Right lobe of liver (tissue), 6 donors: ENCODE results near the gene IP6K3. TPM values are rescaled to one million over a fixed set of nuclear protein-coding genes. Genes with fewer than 3 reads are reported as not detected.

Experiments used
- ATAC-seq, 4 donors: fragments of 200-7000 bp; cut with Tn5 transposase; one replicate each; pipeline ENCODE4 v1.9.1; 2020; ENCODE audit warnings: mild to moderate bottlenecking in 4 of 4, moderate library complexity in 4 of 4
- DNase-seq, 3 donors: peaks; one replicate each; pipeline ENCODE4 v3.0.0-alpha.2; 2020
- H3K27ac ChIP-seq, 3 donors: fragments of 200-600 bp; one replicate each; pipeline ENCODE4 v1.8.0; 2022
- H3K27me3 ChIP-seq, 2 donors: fragments of 200-600 bp; one replicate each; pipeline ENCODE4 v1.8.0; 2022
- H3K36me3 ChIP-seq, 4 donors: fragments of 200-600 bp; sonication (generic) in 1 of 4; one replicate each; pipeline versions ENCODE4 v1.5.1 to v1.8.0; 2017 to 2022; ENCODE audit warnings: control low read depth in 1 of 4
- H3K4me1 ChIP-seq, 4 donors: fragments of 200-600 bp; sonication (generic) in 1 of 4; one replicate each; pipeline versions ENCODE4 v1.5.1 to v1.8.0; 2017 to 2022; ENCODE audit warnings: control low read depth in 1 of 4
- H3K4me3 ChIP-seq, 3 donors: fragments of 200-600 bp; one replicate each; pipeline ENCODE4 v1.8.0; 2022
- H3K9me3 ChIP-seq, 4 donors: fragments of 200-600 bp; sonication (generic) in 1 of 4; one replicate each; pipeline versions ENCODE4 v1.5.1 to v1.8.0; 2017 to 2022; ENCODE audit warnings: control low read depth in 1 of 4
- POLR2A ChIP-seq: fragments of 450-650 bp; IDR thresholded peaks from one replicate; pipeline ENCODE4 v1.6.1; 2017; ENCODE audit warnings: antibody characterized with exemption, mild to moderate bottlenecking
- WGBS: methylation state at CpG from one replicate; pipeline ENCODE4 v1.1.6; 2018; ENCODE audit warnings: low coverage, low lambda C conversion rate; ENCODE audit not compliant: insufficient coverage; ENCODE audit errors: missing lambda C conversion rate; 5-methylcytosine and 5-hydroxymethylcytosine counted together
- intact Hi-C, 2 donors: fragments of 100-400 bp; cut with DNase I; formaldehyde crosslinking; loops; one replicate each; pipeline versions ENCODE4 v1.11.2 to v1.14.1; 2022
- total RNA-seq, 6 experiments: library from RNA; depleted of rRNA in 2 of 6; stranded (reverse); fragments of >200 nt in 2 of 6; fragmentation: NEBNext Ultra II Directional in 3 of 6; extraction: Animal tissue kit (Norgen Biotek cat#: 25700) in 3 of 6; gene quantifications; one replicate each; pipeline versions ENCODE4 v1.1.0 to v1.2.4, GENCODE V29; 2016 to 2023
- TF ChIP-seq, protein P1 (sequence below), 4 donors: fragments of 200-600 bp in 3 of 4; fragments of 450-650 bp in 1 of 4; IDR thresholded peaks; one replicate each; pipeline versions ENCODE4 v1.5.1 to v1.8.0; 2016 to 2022; ENCODE audit warnings: antibody characterized with exemption in 4 of 4, mild to moderate bottlenecking in 2 of 4
- donor health status: DM: no; HTN: yes; CAD: no.
- donor health status: DM: no; HTN: no; CAD: no.
- donor health status: DM: no; HTN: no; CAD: no.
- donor health status: DM: no; HTN: yes; CAD: no.
- donor health status: DM: no; HTN: yes; CAD: no.

The IP6K3 gene
- total RNA-seq, 6 experiments from 2014 or later = 4.8 to 28.0 (median 9.7) TPM

DNA sequence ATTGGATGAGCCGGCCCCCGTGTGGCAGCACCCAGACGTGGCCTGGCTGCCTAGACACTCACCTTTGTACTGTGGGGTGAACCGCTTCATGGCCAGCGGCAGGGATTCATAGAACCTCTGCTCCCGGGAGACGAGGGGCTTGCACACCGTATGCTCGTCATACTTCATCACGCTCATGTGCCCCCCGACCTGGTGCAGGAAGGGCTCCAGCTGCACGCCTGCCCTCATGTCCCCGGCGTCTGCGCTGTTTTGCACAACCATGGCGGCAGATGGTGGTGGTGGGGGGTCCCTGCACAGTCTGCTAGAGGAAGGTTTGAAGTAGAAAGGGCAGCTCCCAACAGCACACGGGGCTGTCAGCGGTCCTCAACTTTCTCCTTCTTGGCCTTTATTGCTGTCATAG, 11.5 kb downstream of the IP6K3 start:
- H3K4me1 ChIP-seq = peaks cover 0 to 25% (median 9%) of the 10 kb centered on the region in 4 donors
- H3K9me3 ChIP-seq = no peaks in the 10 kb centered on the region
- TF ChIP-seq POLR2A = no peak
- TF ChIP-seq, protein P1, sequence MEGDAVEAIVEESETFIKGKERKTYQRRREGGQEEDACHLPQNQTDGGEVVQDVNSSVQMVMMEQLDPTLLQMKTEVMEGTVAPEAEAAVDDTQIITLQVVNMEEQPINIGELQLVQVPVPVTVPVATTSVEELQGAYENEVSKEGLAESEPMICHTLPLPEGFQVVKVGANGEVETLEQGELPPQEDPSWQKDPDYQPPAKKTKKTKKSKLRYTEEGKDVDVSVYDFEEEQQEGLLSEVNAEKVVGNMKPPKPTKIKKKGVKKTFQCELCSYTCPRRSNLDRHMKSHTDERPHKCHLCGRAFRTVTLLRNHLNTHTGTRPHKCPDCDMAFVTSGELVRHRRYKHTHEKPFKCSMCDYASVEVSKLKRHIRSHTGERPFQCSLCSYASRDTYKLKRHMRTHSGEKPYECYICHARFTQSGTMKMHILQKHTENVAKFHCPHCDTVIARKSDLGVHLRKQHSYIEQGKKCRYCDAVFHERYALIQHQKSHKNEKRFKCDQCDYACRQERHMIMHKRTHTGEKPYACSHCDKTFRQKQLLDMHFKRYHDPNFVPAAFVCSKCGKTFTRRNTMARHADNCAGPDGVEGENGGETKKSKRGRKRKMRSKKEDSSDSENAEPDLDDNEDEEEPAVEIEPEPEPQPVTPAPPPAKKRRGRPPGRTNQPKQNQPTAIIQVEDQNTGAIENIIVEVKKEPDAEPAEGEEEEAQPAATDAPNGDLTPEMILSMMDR (IDR thresholded peaks at IDR 0.05) = no peak
- H3K27me3 ChIP-seq = no peaks in the 10 kb centered on the region
- DNase-seq (peak in 1 of 3 donors; percentile 16), ATAC-seq (no peak)
- 100% methylated on average over 2 of the region's 18 CpGs for WGBS
- H3K36me3 ChIP-seq = peaks cover 0 to 7% (median 1%) of the 10 kb centered on the region in 4 donors
- no peak overlapping the region for H3K27ac ChIP-seq
- no peak overlapping the region for H3K4me3 ChIP-seq
- intact Hi-C loops = no loop called here

DNA sequence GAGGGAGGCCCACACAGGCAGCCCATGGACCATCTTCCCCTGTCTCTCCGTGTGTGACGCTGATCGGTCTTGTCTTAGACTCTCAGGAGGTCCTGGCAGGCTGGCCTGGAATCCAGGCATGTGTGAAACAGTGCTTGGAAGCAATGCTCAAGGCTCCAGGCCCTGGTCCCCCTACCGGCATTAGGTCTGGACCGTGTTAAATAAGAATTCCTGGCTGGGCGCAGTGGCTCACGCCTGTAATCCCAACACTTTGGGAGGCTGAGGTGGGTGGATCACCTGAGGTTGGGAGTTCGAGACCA, 13.0 kb downstream of the IP6K3 start:
- Histone ChIP-seq H3K4me3 (no peak overlapping the region), H3K4me1 (peaks cover 0 to 10% (median 1%) of the 10 kb centered on the region in 4 donors), H3K27me3 (no peaks in the 10 kb centered on the region), H3K9me3 (no peaks in the 10 kb centered on the region), H3K36me3 (peaks cover 0 to 7% (median 1%) of the 10 kb centered on the region in 4 donors), H3K27ac (no peak overlapping the region)
- TF ChIP-seq, protein P1 (IDR thresholded peaks at IDR 0.05) = no peak
- TF ChIP-seq POLR2A = no peak
- DNase-seq (no peak), ATAC-seq (no peak)
- intact Hi-C loops = no loop called here
- WGBS = no CpG with 5 or more reads among the region's 8 CpGs

DNA sequence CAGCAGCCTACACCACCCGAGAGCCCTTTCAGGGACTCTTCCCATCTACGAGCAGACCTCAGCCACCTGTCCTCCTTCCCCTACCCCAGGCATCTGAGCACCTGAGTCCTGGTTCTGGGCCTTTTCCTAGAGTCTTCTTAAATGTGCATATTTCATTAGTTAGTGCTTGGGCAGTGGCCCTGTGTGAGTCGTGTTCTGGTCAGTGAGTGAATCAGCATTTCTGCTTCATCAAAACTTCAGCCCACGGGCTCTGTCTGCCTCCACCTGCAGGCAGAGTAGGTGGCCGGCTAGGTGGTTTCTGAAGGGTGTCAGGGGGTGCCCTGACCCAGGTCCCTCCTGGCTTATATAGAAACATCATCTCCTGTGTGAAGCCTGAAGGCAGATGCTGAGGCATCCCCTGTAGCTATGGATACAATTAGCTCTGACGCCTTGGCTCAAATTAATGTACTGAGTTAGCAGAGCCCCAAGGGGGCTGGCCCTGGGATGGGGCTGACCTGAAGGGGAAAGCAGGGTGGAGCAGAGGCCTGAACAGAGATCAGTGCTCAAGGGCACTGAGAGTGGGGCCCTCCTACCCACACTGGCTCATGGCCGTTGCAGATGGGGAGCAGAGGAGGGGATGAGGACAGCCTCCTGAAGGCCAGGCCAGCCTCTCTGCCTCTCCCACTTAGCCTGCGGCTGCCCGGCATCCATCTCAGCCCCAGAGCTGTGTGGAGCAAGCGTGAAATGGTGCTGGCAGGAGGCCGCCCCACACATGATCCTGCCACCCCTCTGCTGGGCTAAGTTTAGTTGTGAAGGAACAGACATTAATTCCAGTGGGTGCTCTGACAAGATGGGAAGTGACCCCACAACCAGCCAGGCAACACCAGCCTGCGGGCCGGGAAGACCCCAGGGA, 13.6 kb downstream of the IP6K3 start:
- no peak for ATAC-seq
- DNase-seq = no peak
- H3K27me3 ChIP-seq = no peaks in the 10 kb centered on the region
- TF ChIP-seq POLR2A = no peak
- TF ChIP-seq, protein P1 (IDR thresholded peaks at IDR 0.05) = no peak
- H3K4me3 ChIP-seq = no peak overlapping the region
- peaks cover 0 to 7% (median 1%) of the 10 kb centered on the region in 4 donors for H3K36me3 ChIP-seq
- no peaks in the 10 kb centered on the region for H3K9me3 ChIP-seq
- 67% methylated on average over 3 of the region's 13 CpGs for WGBS
- H3K4me1 ChIP-seq = peaks cover 0 to 13% (median 0%) of the 10 kb centered on the region in 4 donors
- intact Hi-C loops = no loop called here
- H3K27ac ChIP-seq = no peak overlapping the region

DNA sequence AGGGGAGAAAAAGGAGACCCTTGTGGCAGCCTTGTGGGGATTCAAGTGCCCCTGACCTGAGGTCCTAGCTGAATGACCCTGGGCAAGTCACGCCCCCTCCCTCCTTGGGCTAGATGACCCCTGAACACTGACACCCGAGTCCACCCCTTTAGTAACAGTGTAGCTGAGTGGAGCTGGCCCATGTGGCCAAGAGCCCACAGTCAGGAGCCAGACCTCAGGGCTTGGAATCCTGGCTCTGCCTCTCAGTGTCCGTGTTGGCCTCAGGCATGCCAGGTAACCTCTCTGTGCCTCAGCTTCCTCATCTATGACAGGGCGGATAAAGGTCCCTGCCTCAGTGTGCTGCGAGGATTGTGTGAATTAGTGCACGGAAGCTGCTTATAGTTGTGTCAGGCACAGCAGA, 14.3 kb downstream of the IP6K3 start:
- intact Hi-C loops = no loop called here
- Histone ChIP-seq H3K4me3 (no peak overlapping the region), H3K27ac (no peak overlapping the region), H3K27me3 (no peaks in the 10 kb centered on the region), H3K9me3 (no peaks in the 10 kb centered on the region), H3K4me1 (peaks cover 0 to 18% (median 0%) of the 10 kb centered on the region in 4 donors), H3K36me3 (peaks cover 0 to 7% (median 1%) of the 10 kb centered on the region in 4 donors)
- no peak for DNase-seq
- TF ChIP-seq, protein P1 (IDR thresholded peaks at IDR 0.05) = no peak
- TF ChIP-seq POLR2A = no peak
- peak in 1 of 4 donors; percentile 6 for ATAC-seq
- no CpG with 5 or more reads among the region's 6 CpGs for WGBS
